ENCODE measurements around the gene HS2ST1. TPM values are rescaled to one million over a fixed set of nuclear protein-coding genes. Genes with fewer than 3 reads are reported as not detected.
A peak's percentile ranks its signal among the peaks of the same experiment; 100 is the strongest.

Gene HS2ST1
- total RNA-seq, 3 donors from 2014 or later (not counting 1 experiment from before 2014, with no cell fraction given), result 12.5 to 18.4 (median 14.3) TPM

- WGBS (ENCODE audit: insufficient coverage), result 72% methylated on average over 2 of the region's 2 CpGs
- no peaks in the 10 kb centered on the region for H3K4me1 ChIP-seq (ENCODE audit: control insufficient read depth, insufficient read depth, low read length)
- ATAC-seq (no peak), DNase-seq (no peak)
- no peaks in the 10 kb centered on the region for H3K27me3 Mint-ChIP-seq (ENCODE audit: low read depth in 2 of 2)
- no peak overlapping the region for H3K4me3 ChIP-seq (ENCODE audit: low read length)
- peaks cover 22% of the 10 kb centered on the region for H3K36me3 ChIP-seq (ENCODE audit: control insufficient read depth, insufficient read depth, low read length)
- no peak overlapping the region for H3K27ac ChIP-seq (ENCODE audit: low read length)
- H3K27ac Mint-ChIP-seq, result no peak overlapping the region
- intact Hi-C loops (cut with micrococcal nuclease), result no loop called here
- no peaks in the 10 kb centered on the region for H3K9me3 ChIP-seq (ENCODE audit: control insufficient read depth, insufficient read depth, low read length)
- peaks cover 25 to 41% of the 10 kb centered on the region in 2 donors for H3K4me1 Mint-ChIP-seq
- no peaks in the 10 kb centered on the region for H3K36me3 Mint-ChIP-seq
- H3K27me3 ChIP-seq (ENCODE audit: control insufficient read depth, insufficient read depth, low read length), result no peaks in the 10 kb centered on the region
- no peak for TF ChIP-seq CTCF (IDR thresholded peaks at IDR 0.05)
- H3K4me3 Mint-ChIP-seq, result no peak overlapping the region
- H3K9me3 Mint-ChIP-seq, result no peaks in the 10 kb centered on the region
These were observed 8.0 kb upstream of the HS2ST1 start for GRCh38 chr1:86906419-86906818.

GRCh38 chr1:86912281-86912900 lies 2.0 kb upstream of the HS2ST1 start:
- TF ChIP-seq CTCF (IDR thresholded peaks at IDR 0.05), result no peak
- peak overlapping the region; percentile 24 for H3K27ac ChIP-seq (ENCODE audit: low read length)
- intact Hi-C loops (cut with micrococcal nuclease), result loop anchor here (5.0 to 10.0 kb wide), 3 partner anchors 420 to 1770 kb away; partner anchors contain the start of genes BCL10 and PKN2
- Mint-ChIP-seq H3K9me3 (no peaks in the 10 kb centered on the region), H3K36me3 (no peaks in the 10 kb centered on the region), H3K4me3 (no peak overlapping the region), H3K4me1 (peaks cover 19 to 49% of the 10 kb centered on the region in 2 donors), H3K27me3 (ENCODE audit: low read depth in 2 of 2) (no peaks in the 10 kb centered on the region), H3K27ac (no peak overlapping the region)
- 66% methylated on average over 5 of the region's 6 CpGs for WGBS (ENCODE audit: insufficient coverage)
- peak overlapping the region; percentile 66 for H3K4me3 ChIP-seq (ENCODE audit: low read length)
- H3K4me1 ChIP-seq (ENCODE audit: control insufficient read depth, insufficient read depth, low read length), result peaks cover 9% of the 10 kb centered on the region
- no peaks in the 10 kb centered on the region for H3K27me3 ChIP-seq (ENCODE audit: control insufficient read depth, insufficient read depth, low read length)
- ATAC-seq (no peak), DNase-seq (no peak)
- H3K36me3 ChIP-seq (ENCODE audit: control insufficient read depth, insufficient read depth, low read length), result no peaks in the 10 kb centered on the region
- no peaks in the 10 kb centered on the region for H3K9me3 ChIP-seq (ENCODE audit: control insufficient read depth, insufficient read depth, low read length)

GRCh38 chr1:86913399-86913895 lies 988 bp upstream of the HS2ST1 start:
- peak overlapping the region; percentile 66 for H3K4me3 ChIP-seq (ENCODE audit: low read length)
- H3K27ac ChIP-seq (ENCODE audit: low read length), result peak overlapping the region; percentile 94
- H3K27me3 ChIP-seq (ENCODE audit: control insufficient read depth, insufficient read depth, low read length), result no peaks in the 10 kb centered on the region
- H3K9me3 ChIP-seq (ENCODE audit: control insufficient read depth, insufficient read depth, low read length), result no peaks in the 10 kb centered on the region
- Mint-ChIP-seq H3K36me3 (no peaks in the 10 kb centered on the region), H3K9me3 (no peaks in the 10 kb centered on the region), H3K4me1 (peaks cover 12 to 43% of the 10 kb centered on the region in 2 donors), H3K4me3 (no peak overlapping the region), H3K27ac (no peak overlapping the region), H3K27me3 (ENCODE audit: low read depth in 2 of 2) (no peaks in the 10 kb centered on the region)
- ATAC-seq (no peak), DNase-seq (peak; percentile 20 to 63)
- H3K36me3 ChIP-seq (ENCODE audit: control insufficient read depth, insufficient read depth, low read length), result no peaks in the 10 kb centered on the region
- WGBS (ENCODE audit: insufficient coverage), result under 1% methylated on average over 16 of the region's 17 CpGs
- H3K4me1 ChIP-seq (ENCODE audit: control insufficient read depth, insufficient read depth, low read length), result peaks cover 9% of the 10 kb centered on the region
- intact Hi-C loops (cut with micrococcal nuclease), result loop anchor here (5.0 to 10.0 kb wide), 3 partner anchors 419 to 1769 kb away; partner anchors contain the start of genes BCL10 and PKN2
- no peak for TF ChIP-seq CTCF (IDR thresholded peaks at IDR 0.05)
